Measurements from ENCODE around the gene ZNF548.

Gene ZNF548

GRCh38 chr19:57434386-57435061 lies 44.9 kb downstream of the ZNF548 start:
- peak overlapping the region; percentile 83 for H3K4me3 ChIP-seq (ENCODE audit: low read depth, low read length)
- no peak for DNase-seq
- H3K27me3 ChIP-seq (replicated peaks) = no peaks in the 10 kb centered on the region
- in situ Hi-C loops (cut with HindIII; ENCODE audit: low pct_ligation_motif_present, low sequenced_read_pairs) = no loop called here
- no peak for TF ChIP-seq CTCF (IDR thresholded peaks at IDR 0.05; ENCODE audit: low read depth, low read length, missing control alignments)
- peak overlapping the region; percentile 51 for H3K27ac ChIP-seq
- H3K36me3 ChIP-seq (replicated peaks) = peaks cover 2% of the 10 kb centered on the region

GRCh38 chr19:57435062-57435978 lies 45.7 kb downstream of the ZNF548 start, which contains the start of gene ZNF749:
Gene ZNF749, plus strand, starts transcription at chr19:57435325. Its CDS starts 254 bp downstream, at chr19:57435579.
- TF ChIP-seq CTCF (IDR thresholded peaks at IDR 0.05; ENCODE audit: low read depth, low read length, missing control alignments) = no peak
- Histone ChIP-seq H3K36me3 (replicated peaks) (peaks cover 2% of the 10 kb centered on the region), H3K4me3 (ENCODE audit: low read depth, low read length) (peak within 1 kb of the TSS; percentile 83), H3K27me3 (replicated peaks) (no peaks in the 10 kb centered on the region), H3K27ac (peak within 1 kb of the TSS; percentile 51)
- in situ Hi-C loops (cut with HindIII; ENCODE audit: low pct_ligation_motif_present, low sequenced_read_pairs) = no loop called here
- peak; percentile 100 for DNase-seq

GRCh38 chr19:57436417-57436816 lies 46.8 kb downstream of the ZNF548 start:
- H3K36me3 ChIP-seq (replicated peaks) = peaks cover 2% of the 10 kb centered on the region
- no peak overlapping the region for H3K27ac ChIP-seq
- in situ Hi-C loops (cut with HindIII; ENCODE audit: low pct_ligation_motif_present, low sequenced_read_pairs) = no loop called here

GRCh38 chr19:57437931-57438330 lies 48.3 kb downstream of the ZNF548 start:
- no peak overlapping the region for H3K27ac ChIP-seq
- peak; percentile 4 for DNase-seq
- H3K27me3 ChIP-seq (replicated peaks) = no peaks in the 10 kb centered on the region
- H3K4me3 ChIP-seq (ENCODE audit: low read depth, low read length) = no peak overlapping the region
- in situ Hi-C loops (cut with HindIII; ENCODE audit: low pct_ligation_motif_present, low sequenced_read_pairs) = no loop called here
- peaks cover 5% of the 10 kb centered on the region for H3K36me3 ChIP-seq (replicated peaks)
- no peak for TF ChIP-seq CTCF (IDR thresholded peaks at IDR 0.05; ENCODE audit: low read depth, low read length, missing control alignments)

More at GRCh38 chr19:57436417-57436816, 46.8 kb downstream of the ZNF548 start:
- no peaks in the 10 kb centered on the region for H3K27me3 ChIP-seq (replicated peaks)
- H3K4me3 ChIP-seq (ENCODE audit: low read depth, low read length) = peak overlapping the region; percentile 83
- TF ChIP-seq CTCF (IDR thresholded peaks at IDR 0.05; ENCODE audit: low read depth, low read length, missing control alignments) = no peak
- DNase-seq = no peak

GRCh38 chr19:57438925-57439324 lies 49.3 kb downstream of the ZNF548 start:
- TF ChIP-seq CTCF (IDR thresholded peaks at IDR 0.05; ENCODE audit: low read depth, low read length, missing control alignments) = no peak

More at GRCh38 chr19:57438925-57439324, 49.3 kb downstream of the ZNF548 start:
- in situ Hi-C loops (cut with HindIII; ENCODE audit: low pct_ligation_motif_present, low sequenced_read_pairs) = no loop called here
- H3K27ac ChIP-seq = no peak overlapping the region
- H3K27me3 ChIP-seq (replicated peaks) = no peaks in the 10 kb centered on the region
- DNase-seq = no peak
- H3K4me3 ChIP-seq (ENCODE audit: low read depth, low read length) = no peak overlapping the region
- peaks cover 15% of the 10 kb centered on the region for H3K36me3 ChIP-seq (replicated peaks)

Measured in brain microvascular endothelial cell (primary cell).